Activated T-cell treated with anti-CD3 and anti-CD28 coated beads, Interleukin-2, amount 50 U/mL, for 24 hours (primary cell): ENCODE measurements around the gene SBF1.
"Not testable (repeated sequence)": the region's sequence is repeated elsewhere in the genome, so short reads cannot be mapped to it uniquely, and the experiment has no call there.

Experiments
- DNase-seq: peaks from one replicate; pipeline ENCODE4 v3.0.0-alpha.2; 2020
- H3K27ac Mint-ChIP-seq: 2 replicates; pipeline ENCODE4 v1.8.0; 2020; ENCODE audit warnings: mild to moderate bottlenecking, mixed read lengths
- H3K27me3 Mint-ChIP-seq: 2 replicates; pipeline ENCODE4 v1.8.0; 2020; ENCODE audit warnings: mixed read lengths
- H3K36me3 Mint-ChIP-seq: 2 replicates; pipeline ENCODE4 v1.8.0; 2020; ENCODE audit warnings: low read depth, mixed read lengths
- H3K4me1 Mint-ChIP-seq: 2 replicates; pipeline ENCODE4 v1.8.0; 2020; ENCODE audit warnings: low read depth, mixed read lengths
- H3K4me3 Mint-ChIP-seq: 2 replicates; pipeline ENCODE4 v1.8.0; 2020; ENCODE audit warnings: mild to moderate bottlenecking, moderate library complexity, mixed read lengths
- H3K9me3 Mint-ChIP-seq: 2 replicates; pipeline ENCODE4 v1.8.0; 2020; ENCODE audit warnings: mixed read lengths

Gene SBF1

GRCh38 chr22:50425179-50425916 is 49.5 kb downstream of the SBF1 start:
- Mint-ChIP-seq H3K27ac (no peak overlapping the region), H3K9me3 (no peaks in the 10 kb centered on the region), H3K4me3 (no peak overlapping the region), H3K36me3 (peaks cover 86% of the 10 kb centered on the region), H3K27me3 (no peaks in the 10 kb centered on the region), H3K4me1 (peaks cover 1% of the 10 kb centered on the region)
- no peak for DNase-seq

- Mint-ChIP-seq H3K27ac (no peak overlapping the region), H3K4me3 (no peak overlapping the region), H3K36me3 (peaks cover 86% of the 10 kb centered on the region)
These were observed 50.9 kb downstream of the SBF1 start for GRCh38 chr22:50423956-50424355.

GRCh38 chr22:50422961-50423815 is 51.6 kb downstream of the SBF1 start:
- Mint-ChIP-seq H3K4me3 (no peak overlapping the region), H3K36me3 (peaks cover 85% of the 10 kb centered on the region), H3K9me3 (no peaks in the 10 kb centered on the region), H3K27me3 (no peaks in the 10 kb centered on the region), H3K27ac (no peak overlapping the region), H3K4me1 (peaks cover 1% of the 10 kb centered on the region)
- no peak for DNase-seq

More at GRCh38 chr22:50423956-50424355, 50.9 kb downstream of the SBF1 start:
- Mint-ChIP-seq H3K4me1 (peaks cover 1% of the 10 kb centered on the region), H3K27me3 (no peaks in the 10 kb centered on the region), H3K9me3 (no peaks in the 10 kb centered on the region)
- no peak for DNase-seq

- H3K36me3 Mint-ChIP-seq, result peaks cover 89% of the 10 kb centered on the region
- H3K27ac Mint-ChIP-seq, result peak overlapping the region; percentile 11
- H3K4me3 Mint-ChIP-seq, result no peak overlapping the region
- DNase-seq, result no peak
- H3K9me3 Mint-ChIP-seq, result no peaks in the 10 kb centered on the region
- no peaks in the 10 kb centered on the region for H3K27me3 Mint-ChIP-seq
- peaks cover 1% of the 10 kb centered on the region for H3K4me1 Mint-ChIP-seq
These were observed 52.8 kb downstream of the SBF1 start for GRCh38 chr22:50422046-50422445.

GRCh38 chr22:50420581-50420980 is 54.3 kb downstream of the SBF1 start:
- Mint-ChIP-seq H3K27me3 (no peaks in the 10 kb centered on the region), H3K36me3 (peaks cover 91% of the 10 kb centered on the region), H3K27ac (peak overlapping the region; percentile 24), H3K4me3 (no peak overlapping the region), H3K9me3 (no peaks in the 10 kb centered on the region), H3K4me1 (peaks cover 1% of the 10 kb centered on the region)
- DNase-seq, result no peak

- no peaks in the 10 kb centered on the region for H3K27me3 Mint-ChIP-seq
- no peaks in the 10 kb centered on the region for H3K9me3 Mint-ChIP-seq
- no peak for DNase-seq
- H3K27ac Mint-ChIP-seq, result peak overlapping the region; percentile 24
- H3K4me3 Mint-ChIP-seq, result no peak overlapping the region
- H3K4me1 Mint-ChIP-seq, result no peaks in the 10 kb centered on the region
- peaks cover 91% of the 10 kb centered on the region for H3K36me3 Mint-ChIP-seq
These were observed 54.8 kb downstream of the SBF1 start for GRCh38 chr22:50420015-50420414.

GRCh38 chr22:50419116-50419515 is 55.7 kb downstream of the SBF1 start:
- Mint-ChIP-seq H3K9me3 (no peaks in the 10 kb centered on the region), H3K27ac (peak overlapping the region; percentile 52), H3K27me3 (no peaks in the 10 kb centered on the region), H3K4me1 (no peaks in the 10 kb centered on the region), H3K4me3 (no peak overlapping the region), H3K36me3 (peaks cover 92% of the 10 kb centered on the region)
- no peak for DNase-seq

- Mint-ChIP-seq H3K27ac (no peak overlapping the region), H3K9me3 (no peaks in the 10 kb centered on the region), H3K36me3 (peaks cover 92% of the 10 kb centered on the region), H3K27me3 (no peaks in the 10 kb centered on the region), H3K4me3 (no peak overlapping the region), H3K4me1 (no peaks in the 10 kb centered on the region)
- DNase-seq, result no peak
These were observed 56.2 kb downstream of the SBF1 start for GRCh38 chr22:50418624-50419023.

GRCh38 chr22:50417411-50418210 is 57.2 kb downstream of the SBF1 start:
- Mint-ChIP-seq H3K4me1 (no peaks in the 10 kb centered on the region), H3K36me3 (peaks cover 85% of the 10 kb centered on the region), H3K4me3 (no peak overlapping the region), H3K27ac (peak overlapping the region; percentile 37), H3K9me3 (no peaks in the 10 kb centered on the region), H3K27me3 (no peaks in the 10 kb centered on the region)
- DNase-seq, result no peak

GRCh38 chr22:50416996-50417395 is 57.8 kb downstream of the SBF1 start:
- no peaks in the 10 kb centered on the region for H3K4me1 Mint-ChIP-seq
- H3K27me3 Mint-ChIP-seq, result no peaks in the 10 kb centered on the region
- no peaks in the 10 kb centered on the region for H3K9me3 Mint-ChIP-seq
- no peak overlapping the region for H3K27ac Mint-ChIP-seq
- DNase-seq, result no peak
- H3K36me3 Mint-ChIP-seq, result peaks cover 78% of the 10 kb centered on the region
- no peak overlapping the region for H3K4me3 Mint-ChIP-seq

GRCh38 chr22:50415426-50415825 is 59.4 kb downstream of the SBF1 start:
- Mint-ChIP-seq H3K27me3 (no peaks in the 10 kb centered on the region), H3K4me3 (no peak overlapping the region), H3K4me1 (no peaks in the 10 kb centered on the region), H3K27ac (no peak overlapping the region), H3K36me3 (peaks cover 71% of the 10 kb centered on the region), H3K9me3 (no peaks in the 10 kb centered on the region)
- no peak for DNase-seq

GRCh38 chr22:50414476-50415248 is 60.2 kb downstream of the SBF1 start:
- H3K27me3 Mint-ChIP-seq, result no peaks in the 10 kb centered on the region
- H3K9me3 Mint-ChIP-seq, result no peaks in the 10 kb centered on the region
- no peak for DNase-seq
- no peaks in the 10 kb centered on the region for H3K4me1 Mint-ChIP-seq
- H3K27ac Mint-ChIP-seq, result no peak overlapping the region
- H3K4me3 Mint-ChIP-seq, result no peak overlapping the region
- H3K36me3 Mint-ChIP-seq, result peaks cover 68% of the 10 kb centered on the region

GRCh38 chr22:50408954-50409353 is 65.9 kb downstream of the SBF1 start:
- H3K36me3 Mint-ChIP-seq, result peaks cover 56% of the 10 kb centered on the region
- H3K27ac Mint-ChIP-seq, H3K4me1 Mint-ChIP-seq, H3K4me3 Mint-ChIP-seq, DNase-seq, H3K9me3 Mint-ChIP-seq, H3K27me3 Mint-ChIP-seq: not testable (repeated sequence)

- Mint-ChIP-seq H3K4me3 (no peak overlapping the region), H3K27ac (peak overlapping the region; percentile 34), H3K27me3 (no peaks in the 10 kb centered on the region), H3K9me3 (no peaks in the 10 kb centered on the region), H3K4me1 (peaks cover under 1% of the 10 kb centered on the region), H3K36me3 (peaks cover 54% of the 10 kb centered on the region)
- no peak for DNase-seq
These were observed 66.5 kb downstream of the SBF1 start for GRCh38 chr22:50408311-50408710.
